DMS 273 (cell line): ENCODE results near the gene ATXN1.
A peak's percentile ranks its signal among the peaks of the same experiment; 100 is the strongest.

Source experiments
- DNase-seq: peaks from one replicate; lab custom pipeline; 2025; ENCODE audit not compliant: unreplicated experiment; lab: John Stamatoyannopoulos, UW

The ATXN1 gene

DNA sequence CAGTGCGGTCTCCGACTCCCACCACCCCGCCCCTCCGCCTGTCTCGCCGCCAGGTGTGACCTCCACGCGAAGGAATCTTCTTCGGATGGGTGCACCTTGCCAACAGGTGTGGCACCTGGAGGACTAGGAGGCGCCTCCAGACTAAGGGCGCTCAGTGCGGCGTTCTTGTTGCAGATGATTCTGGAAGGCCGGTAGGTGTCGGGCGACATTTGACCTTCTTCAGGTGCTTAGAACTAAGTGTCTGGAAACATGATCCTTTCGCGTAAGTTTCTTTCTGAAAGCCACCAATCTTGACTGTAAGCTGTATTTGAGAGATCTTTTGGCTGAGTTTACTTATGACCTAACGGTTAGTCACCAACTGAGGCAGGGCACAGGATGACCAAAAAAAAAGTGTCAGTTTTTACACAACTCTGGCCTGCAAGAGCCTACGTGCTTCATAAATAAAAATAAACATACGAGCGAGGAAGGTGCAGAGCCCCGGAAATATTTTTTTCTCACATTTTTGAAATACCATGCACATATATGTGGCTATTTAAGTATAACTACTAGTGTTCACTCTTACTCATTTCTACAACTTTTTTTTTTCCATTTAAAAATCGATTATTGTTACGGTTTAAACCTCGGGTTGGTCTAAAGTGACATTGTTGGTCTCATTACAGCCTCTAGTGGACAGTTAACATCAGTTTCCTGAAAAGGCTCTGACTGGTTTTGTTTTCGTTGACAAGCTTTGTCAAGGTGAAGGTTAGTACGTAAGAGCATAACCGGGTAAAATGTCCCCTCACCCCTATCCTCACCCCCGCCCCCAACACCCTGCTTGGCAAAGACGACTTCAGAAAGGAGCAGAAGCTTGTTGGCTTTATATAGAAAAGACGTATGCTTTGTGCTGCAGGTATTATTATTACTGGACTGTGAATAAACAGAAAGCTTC is 1.6 kb upstream of the ATXN1 start:
- peak; percentile 77 for DNase-seq

DNA sequence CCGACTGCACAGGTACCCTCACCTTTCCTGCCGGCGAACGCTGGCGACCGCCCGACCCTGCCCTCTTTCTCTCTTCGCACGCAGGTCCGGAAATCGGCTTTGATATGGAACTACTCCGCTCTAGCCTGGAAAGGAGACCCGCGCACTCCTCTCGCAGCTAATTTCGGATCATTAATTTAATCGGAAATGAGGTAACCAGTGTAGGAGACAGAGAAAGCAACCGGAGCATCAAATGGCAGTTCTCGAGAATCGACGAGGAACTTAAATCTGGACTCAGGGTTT is 949 bp upstream of the ATXN1 start:
- DNase-seq = peak; percentile 79

DNA sequence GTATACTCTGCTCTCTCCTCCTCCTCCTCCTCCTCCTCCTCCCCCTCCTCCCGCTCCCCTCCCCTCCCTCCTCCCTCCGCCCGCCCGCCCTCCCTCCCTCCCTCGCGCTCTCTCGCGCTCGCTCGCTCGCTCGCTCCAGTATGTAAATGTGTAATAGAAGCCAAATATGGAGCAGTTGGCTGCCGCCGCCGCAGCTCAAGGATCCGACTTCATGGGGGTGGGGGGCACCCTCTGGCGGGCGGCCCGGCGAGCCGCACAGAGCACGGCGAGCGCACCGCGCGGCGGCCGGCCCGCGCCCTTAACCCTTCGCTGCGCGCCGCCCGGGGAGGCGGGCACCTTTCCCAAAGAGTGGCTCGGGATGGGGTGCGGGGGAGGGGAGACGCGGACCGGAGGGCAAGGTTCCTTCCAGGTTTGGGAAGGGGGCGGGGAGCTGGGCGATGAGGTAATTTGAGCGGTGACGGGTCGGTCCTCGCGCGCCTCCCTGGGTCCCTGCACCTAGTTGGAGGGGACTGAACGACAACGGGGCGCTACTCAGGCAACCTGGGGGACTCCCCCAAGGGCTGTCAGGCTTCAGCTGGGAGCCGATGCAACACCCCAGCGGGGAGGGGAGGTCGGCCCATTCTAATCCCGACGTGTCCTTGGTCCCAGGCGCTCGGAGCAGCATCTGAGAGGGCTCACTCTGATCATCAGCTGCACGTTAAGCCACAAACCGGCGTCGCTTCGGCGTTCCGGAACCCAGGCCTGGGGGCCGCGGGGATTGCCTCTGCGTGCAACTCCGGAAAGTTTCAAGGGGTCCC is 409 bp upstream of the ATXN1 start:
- peak; percentile 96 for DNase-seq

DNA sequence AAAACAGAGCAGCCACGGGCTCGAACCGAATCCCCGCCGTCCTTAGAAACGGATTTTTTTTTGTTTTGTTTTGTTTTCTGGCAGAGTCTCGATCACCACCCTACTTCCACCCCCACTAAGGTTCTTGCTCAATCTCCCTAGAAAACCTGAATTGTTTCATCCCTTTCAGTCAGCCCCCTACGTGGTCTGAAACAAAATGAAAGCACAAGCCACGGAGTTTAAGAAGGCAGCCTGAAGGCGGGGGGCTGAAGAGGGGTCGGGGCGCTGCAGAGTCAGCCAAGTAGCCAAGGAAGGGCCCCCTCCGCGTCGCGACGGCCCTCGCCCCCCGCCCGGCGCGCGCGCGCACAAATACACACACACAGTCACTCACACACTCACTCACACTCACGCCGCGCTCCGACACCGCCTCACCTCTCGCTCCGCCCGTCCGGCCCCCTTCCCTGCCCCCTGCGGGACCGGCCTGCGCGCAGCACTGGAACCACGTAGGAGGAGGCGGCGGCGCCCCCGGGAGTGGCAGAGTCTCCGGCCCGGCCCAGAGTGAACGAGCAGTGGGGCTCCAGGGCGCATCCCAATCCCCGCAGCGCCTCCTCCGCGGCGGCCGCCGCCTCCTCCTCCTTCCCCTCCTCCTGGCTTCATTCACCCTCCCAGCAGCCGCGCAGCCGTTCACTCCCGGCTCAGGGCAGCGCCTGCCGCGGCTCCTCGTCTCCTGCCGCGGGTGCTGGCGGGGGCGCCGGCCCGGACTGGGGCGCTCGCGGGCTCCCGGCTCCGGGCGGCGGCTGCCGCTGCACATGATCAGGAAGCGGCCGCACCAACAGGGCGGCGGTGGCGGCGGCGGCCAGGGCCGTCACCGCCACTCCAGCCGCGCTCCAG is 1.4 kb downstream of the ATXN1 start:
- DNase-seq = peak; percentile 94

DNA sequence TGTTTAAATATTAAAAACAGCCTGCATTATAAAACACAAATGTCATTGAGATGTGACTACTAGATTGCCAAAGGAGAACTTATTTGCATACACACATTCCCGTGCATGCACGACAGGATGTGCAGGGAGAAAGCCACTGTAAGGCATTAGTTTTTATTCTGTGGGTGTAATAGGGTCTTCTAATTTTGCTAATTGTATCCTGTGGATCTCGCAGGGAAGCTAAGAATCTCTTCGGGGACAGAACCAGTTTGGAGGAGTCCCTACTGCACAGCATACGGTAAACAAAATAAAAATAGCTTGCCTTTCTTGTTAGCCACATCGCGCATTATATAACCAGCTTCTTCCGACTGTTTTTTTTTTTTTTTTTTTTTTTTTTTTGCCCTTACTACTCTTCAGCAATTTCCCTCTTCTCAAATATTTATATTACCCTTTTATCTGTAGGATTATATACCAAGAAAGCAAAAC is 2.0 kb downstream of the ATXN1 start:
- DNase-seq = peak; percentile 30

DNA sequence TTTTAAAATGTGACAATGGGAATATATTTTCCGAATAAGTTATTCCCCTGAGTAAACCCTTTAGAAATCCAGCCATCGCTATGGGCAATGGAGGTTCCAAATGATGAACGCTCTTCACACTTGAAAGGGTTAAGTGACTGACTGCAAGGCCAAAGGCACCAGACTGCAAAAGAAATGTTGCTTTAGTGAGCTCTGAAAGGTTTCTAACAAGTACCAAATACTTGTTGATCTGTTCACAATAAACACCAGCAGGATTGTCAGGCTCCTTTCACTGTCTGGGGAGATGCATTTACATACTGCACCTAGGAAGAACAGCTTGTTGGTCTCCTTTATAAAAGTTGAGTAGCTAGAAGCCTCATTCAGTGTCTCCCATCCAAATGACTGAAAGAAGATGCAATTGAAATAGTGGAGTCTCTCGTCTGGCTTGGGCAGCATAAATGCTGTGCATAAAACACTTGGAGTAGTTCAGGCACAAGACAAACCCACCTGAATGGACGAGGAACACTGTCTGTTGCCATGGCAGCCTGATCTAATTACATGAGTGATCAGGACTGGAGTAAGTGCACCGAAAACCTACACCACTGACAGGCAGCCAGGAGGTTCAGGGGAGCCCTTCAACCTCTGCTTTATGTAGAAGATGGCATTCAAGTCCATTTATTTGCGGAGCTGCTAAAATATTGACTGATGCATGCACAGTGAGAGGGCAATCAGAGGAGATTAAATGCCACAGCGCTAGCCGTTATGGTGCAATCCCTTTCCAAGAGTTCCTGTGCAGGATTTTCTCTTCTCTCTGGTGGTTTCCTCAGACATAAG is 2.9 kb downstream of the ATXN1 start:
- DNase-seq = peak; percentile 66

DNA sequence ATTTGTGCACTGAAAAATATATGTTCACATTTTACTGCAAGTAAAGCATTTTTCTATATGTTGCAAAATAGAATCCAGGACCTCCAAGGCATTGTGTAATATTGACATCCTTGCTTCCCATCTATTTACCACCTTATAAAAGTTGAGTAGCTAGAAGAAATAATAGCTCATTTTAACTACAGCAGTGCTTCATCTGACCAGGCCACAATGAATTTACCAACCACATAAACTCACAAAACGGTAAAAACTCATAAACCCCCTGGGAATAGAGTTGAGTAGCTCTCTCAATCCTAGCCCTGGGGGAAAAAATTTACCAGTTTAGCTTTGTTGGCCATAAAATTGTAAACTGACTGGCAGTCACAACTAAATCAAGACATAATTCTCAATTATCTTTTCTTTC is 3.9 kb downstream of the ATXN1 start:
- no peak for DNase-seq

DNA sequence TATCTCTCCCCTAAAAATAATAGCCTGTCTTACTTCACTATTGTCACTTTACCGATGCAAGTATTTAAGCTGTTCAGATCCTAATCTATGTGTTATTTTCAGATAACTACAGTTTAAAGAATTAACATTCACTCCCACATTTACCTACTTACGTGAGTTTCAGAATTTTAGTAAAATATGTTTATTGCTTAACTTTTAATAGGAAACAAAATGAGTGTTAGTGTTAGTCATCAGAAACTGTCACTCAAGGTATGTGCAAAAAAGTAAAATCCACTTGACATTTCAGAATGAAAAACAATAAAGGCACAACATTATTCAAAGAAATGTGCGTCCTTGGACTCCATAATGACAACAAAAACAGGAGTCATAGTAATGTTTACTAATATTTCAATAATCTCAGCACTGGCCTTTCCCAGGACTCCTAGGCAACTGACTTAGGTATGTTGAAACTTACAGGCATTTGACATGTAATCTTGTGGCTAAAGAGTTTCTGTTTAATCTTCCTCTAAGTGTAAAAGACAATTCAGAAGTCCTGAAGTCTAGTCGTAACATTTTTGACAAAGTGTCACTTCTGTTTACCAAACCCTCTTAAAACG is 4.5 kb downstream of the ATXN1 start:
- no peak for DNase-seq

DNA sequence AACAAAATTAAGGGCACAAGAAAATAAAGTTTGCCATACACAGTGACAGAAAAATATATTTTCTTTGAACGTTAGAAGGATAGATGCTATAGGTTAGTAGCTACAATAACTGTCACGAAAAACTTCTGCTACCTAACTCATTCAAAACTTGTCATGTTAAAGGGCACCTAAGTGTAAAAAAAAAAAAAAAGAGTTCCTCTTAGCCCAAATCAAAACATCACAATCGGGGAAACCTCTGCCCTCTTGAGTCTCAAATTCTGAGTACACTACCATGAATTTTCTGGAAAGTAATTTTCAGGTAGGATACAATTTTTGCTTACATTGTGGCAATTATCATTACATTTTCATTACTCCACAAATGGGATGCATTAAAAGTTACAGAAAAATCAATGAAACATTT is 5.7 kb downstream of the ATXN1 start:
- DNase-seq = no peak

DNA sequence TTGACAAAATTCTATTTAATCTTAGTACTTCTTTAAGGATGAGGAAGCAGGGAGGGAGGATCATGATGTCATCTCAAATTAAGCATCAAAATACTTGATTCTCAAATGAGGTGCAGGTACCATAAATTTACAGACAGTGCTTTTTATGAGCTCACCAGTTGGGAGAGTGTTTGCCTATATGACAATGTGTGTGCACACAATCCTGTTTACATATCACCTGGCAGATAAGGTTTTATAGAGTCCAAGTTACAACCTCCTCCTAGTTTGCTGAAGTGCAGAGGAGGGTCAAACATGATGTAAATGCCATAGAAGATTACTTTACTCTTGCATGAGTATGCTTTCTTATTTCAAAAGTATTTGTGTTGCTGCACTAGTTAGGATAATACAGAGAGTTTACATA is 6.4 kb downstream of the ATXN1 start:
- no peak for DNase-seq

DNA sequence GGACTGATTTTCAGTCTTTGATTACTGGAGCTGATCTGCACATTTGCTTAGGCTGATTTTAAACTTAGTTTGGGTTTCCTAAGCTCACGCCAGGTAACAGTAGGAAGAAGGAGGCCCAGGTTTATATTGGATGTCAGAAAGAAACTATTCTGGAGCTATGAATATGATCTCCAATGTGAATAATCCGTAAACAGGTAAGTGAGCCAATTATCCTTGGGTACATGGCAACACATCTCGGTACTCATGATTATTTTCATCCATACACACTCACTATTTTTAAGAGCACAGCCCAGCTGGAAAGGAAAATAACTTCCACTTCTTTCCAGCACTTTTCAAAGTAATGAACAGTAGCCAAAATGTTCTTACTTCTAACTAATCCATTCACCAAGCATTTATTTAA is 7.0 kb downstream of the ATXN1 start:
- DNase-seq = no peak

DNA sequence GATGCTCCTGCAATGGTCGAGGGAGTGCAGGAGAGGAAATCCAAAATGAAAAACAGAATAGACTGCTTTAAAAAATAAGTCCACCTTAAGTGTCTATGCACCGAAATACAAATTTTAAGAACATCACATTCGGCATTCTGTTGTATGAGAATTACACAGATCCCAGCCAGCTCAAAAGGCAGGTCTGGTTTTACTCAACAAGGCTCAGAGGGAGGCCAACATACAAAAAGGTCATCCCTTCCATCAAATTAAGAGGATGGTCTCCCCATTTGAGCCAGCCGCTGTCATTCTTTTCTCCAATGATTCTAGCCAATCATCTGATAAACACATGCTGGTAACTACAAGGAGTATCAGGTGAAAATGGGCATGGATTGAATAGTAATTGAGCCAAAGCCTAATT is 7.9 kb downstream of the ATXN1 start:
- DNase-seq = no peak

DNA sequence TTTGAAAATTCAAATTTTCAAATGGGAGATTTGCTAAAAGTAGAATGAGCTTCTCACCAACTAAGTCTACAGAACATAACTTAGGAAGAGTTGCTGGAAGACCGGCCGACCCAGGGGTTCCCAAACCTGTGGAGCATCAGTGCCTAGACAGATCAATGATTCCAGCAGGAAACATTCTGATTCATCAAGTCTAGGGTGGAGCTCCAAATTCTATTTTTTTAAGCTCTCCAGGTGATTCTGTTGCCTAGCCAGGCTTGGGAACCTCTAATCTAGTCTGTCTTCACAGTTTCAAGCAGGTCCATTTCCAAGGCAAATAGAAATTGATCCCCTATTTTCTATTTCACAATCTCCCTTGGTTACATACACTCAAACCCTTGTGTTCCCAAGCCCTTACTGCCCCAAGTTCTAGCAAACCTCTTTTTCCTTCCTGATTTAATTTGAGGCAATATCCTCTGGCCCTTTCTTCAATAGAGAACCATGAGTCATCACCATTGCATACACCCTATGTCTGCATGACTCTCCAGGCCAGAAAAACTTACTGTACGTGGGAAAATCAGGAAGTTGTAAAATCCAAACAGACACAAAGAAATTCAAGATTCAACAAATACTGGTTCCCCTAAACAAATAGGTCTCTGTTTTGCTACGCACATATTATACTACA is 8.9 kb downstream of the ATXN1 start:
- DNase-seq = no peak

DNA sequence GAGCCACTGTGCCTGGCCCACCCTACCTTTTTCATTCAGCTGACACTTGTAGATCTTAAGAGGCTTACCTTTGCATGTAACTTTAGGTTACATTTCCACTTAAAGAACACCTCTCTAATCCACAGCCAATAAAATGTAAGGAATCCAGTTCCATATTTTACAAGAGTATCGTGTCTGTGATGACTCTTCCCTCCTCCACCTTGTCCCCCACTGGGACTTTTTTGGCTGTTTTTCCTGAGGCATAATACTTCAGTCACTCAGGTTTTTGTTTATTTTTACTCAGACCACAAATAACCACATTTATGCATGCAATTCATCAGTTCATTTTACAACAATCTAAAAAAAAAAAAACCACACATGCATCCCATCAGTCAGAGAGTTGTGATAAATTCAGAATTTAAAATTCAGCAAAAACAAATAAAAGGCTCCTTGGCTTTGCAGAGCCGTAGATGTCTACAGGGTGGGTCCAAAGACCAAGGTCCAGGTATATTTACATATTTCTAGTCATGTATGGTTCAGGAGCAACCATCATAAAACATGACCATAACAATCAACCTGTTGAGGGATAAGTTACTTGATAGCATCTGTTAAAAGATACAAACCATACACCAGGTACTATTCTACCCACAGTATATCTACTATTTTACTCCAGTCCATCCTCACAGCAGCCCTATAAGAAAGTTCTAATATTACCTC is 9.9 kb downstream of the ATXN1 start:
- no peak for DNase-seq

DNA sequence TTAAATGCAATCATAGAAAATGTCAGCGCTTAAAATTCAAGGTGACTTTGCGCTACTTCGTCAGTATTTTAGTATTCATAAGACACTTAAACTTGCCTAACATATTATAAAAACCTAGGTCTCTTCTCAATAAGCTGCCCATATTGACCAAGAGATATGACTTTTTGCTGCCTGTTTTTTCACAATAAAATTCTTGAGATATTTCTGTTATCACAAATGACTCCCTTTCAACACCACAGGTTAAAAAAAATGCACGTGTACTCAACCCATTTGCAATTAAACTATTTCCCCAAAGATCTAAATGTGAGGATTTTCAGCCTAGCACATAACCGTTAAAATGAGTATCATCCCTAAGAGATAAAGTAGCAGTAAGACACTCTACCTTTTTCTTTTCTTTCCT is 10.7 kb downstream of the ATXN1 start:
- no peak for DNase-seq

DNA sequence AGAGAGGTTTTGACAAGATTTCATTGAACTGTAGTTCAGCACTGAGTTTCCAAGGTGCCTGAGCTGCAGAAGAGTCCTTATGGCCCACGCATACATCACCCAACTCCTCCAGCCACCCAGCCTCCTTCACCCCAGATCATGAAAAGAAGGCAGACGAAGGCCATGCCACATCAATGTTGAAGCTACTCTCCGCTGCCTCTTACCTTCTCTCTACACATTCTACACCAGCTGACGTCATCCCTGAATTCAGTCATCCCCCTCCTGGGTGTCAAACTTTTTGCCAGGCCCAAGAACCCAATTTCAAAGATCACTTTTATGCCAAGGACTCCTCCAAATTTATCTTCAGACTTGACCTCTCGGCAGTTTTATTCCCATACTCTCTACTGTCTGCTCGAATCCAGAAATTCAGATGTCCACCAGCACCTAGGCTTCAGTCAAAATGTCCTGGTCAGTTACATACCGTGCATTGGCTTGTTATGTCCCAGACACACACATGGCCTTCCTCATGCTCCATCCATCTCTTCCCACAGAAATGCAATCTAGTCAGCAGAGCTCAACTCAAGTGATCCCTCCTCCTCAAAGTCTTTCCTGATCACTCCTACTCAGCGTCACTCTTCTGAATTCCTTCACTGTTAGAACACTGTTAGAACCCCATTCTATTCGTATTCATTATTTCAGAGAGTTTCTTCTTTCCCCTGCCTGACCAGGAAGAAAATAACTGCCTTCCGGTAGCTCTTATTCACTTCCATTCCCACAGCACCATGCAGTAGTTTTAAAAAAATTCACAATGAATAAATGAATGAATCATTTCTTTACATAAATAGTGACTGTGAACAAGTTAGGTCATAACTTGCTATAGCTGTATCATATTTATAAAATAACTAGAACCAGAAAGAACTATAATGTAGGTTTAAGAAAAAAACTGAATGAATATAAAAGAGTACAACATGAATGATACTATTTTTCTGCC is 11.5 kb downstream of the ATXN1 start:
- no peak for DNase-seq

DNA sequence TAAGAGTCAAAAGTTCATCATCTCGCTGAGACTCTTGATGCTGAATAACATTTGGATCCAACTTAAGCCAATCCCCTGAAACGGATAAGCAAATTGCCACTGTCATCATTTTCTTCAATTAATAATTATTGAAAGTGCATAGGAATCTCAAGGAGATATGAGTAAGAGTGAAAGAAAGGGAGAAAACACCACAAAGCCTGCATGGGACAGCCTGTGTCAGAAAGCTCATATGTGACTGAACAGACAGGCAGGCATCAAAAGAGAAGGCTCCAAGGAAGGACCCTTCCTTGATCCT is 13.3 kb downstream of the ATXN1 start:
- DNase-seq = no peak
